ENCODE measurements around the gene THOC1.

THOC1 gene

GRCh38 chr18:211582-211981 lies 56.3 kb downstream of the THOC1 start:
- DNase-seq (ENCODE audit: low read depth): no peak
- no peak for TF ChIP-seq CTCF (IDR thresholded peaks at IDR 0.05; ENCODE audit: insufficient read depth, low read depth, low read length, missing control alignments)
- no peak overlapping the region for H3K4me3 ChIP-seq (ENCODE audit: low read depth, low read length)

- TF ChIP-seq CTCF (IDR thresholded peaks at IDR 0.05; ENCODE audit: insufficient read depth, low read depth, low read length, missing control alignments): no peak
Measured at GRCh38 chr18:210733-211132, 57.1 kb downstream of the THOC1 start.

GRCh38 chr18:210075-210474 lies 57.8 kb downstream of the THOC1 start:
- TF ChIP-seq CTCF (IDR thresholded peaks at IDR 0.05; ENCODE audit: insufficient read depth, low read depth, low read length, missing control alignments): no peak
- DNase-seq (ENCODE audit: low read depth): no peak
- H3K4me3 ChIP-seq (ENCODE audit: low read depth, low read length): no peak overlapping the region

More at GRCh38 chr18:210733-211132, 57.1 kb downstream of the THOC1 start:
- no peak for DNase-seq (ENCODE audit: low read depth)
- H3K4me3 ChIP-seq (ENCODE audit: low read depth, low read length): no peak overlapping the region

GRCh38 chr18:199768-200167 lies 68.1 kb downstream of the THOC1 start:
- no peak for DNase-seq (ENCODE audit: low read depth)
- TF ChIP-seq CTCF (IDR thresholded peaks at IDR 0.05; ENCODE audit: insufficient read depth, low read depth, low read length, missing control alignments): no peak
- H3K4me3 ChIP-seq (ENCODE audit: low read depth, low read length): no peak overlapping the region

GRCh38 chr18:199214-199613 lies 68.6 kb downstream of the THOC1 start:
- TF ChIP-seq CTCF (IDR thresholded peaks at IDR 0.05; ENCODE audit: insufficient read depth, low read depth, low read length, missing control alignments): no peak
- no peak overlapping the region for H3K4me3 ChIP-seq (ENCODE audit: low read depth, low read length)
- DNase-seq (ENCODE audit: low read depth): no peak

DNA sequence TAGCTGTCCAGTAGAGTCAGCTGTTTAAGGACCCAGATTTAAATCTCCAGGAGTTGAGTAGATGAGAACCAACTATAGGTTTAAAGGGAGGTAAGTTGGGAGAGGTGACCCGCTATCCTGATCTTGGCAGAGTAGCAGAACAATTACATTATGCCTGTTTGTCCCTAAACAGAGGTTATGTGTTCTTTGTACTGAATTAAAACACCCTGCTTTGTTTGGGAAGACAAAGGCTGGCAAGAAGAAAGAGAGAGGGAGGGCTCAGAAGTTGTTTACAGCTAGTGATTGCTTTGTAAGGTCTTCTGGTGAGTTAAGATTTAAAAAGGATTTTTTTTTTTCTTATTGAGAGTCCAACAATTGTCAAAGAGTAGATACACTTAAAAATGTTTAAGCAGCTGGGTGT lies 72.2 kb downstream of the THOC1 start:
- TF ChIP-seq CTCF (IDR thresholded peaks at IDR 0.05; ENCODE audit: insufficient read depth, low read depth, low read length, missing control alignments): no peak
- no peak overlapping the region for H3K4me3 ChIP-seq (ENCODE audit: low read depth, low read length)
- DNase-seq (ENCODE audit: low read depth): no peak

DNA sequence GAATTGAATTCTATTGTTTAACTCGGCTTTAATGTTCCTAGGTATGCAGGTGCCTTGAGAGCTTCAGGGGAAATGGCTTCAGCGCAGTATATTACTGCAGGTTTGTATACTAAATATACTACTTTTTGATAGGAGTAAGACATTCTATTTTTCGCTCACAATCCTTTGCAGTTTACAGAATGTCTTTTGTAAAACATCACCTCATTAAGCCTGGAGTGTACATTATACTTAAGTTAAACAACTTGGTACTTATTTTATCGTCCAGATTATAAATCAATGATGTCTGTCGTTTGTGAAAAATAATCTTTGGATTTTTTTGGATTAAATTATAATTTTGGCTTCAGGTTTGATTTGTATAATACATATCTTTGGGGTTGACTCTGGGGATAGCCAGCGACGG lies 75.0 kb downstream of the THOC1 start:
- DNase-seq (ENCODE audit: low read depth): no peak
- no peak overlapping the region for H3K4me3 ChIP-seq (ENCODE audit: low read depth, low read length)
- no peak for TF ChIP-seq CTCF (IDR thresholded peaks at IDR 0.05; ENCODE audit: insufficient read depth, low read depth, low read length, missing control alignments)

Data from GM12865 (cell line).